Astrocyte of the spinal cord (primary cell): ENCODE measurements around the gene CERS1.

Experiments used
- DNase-seq: peaks from one replicate; pipeline ENCODE4 v3.0.0; 2011; ENCODE audit warnings: low read depth, low spot score
- H3K4me3 ChIP-seq: 2 replicates; pipeline ENCODE4 v1.5.1; 2011; ENCODE audit warnings: low read depth, mild to moderate bottlenecking, low read length, moderate library complexity
- CTCF ChIP-seq: IDR thresholded peaks from 2 replicates; pipeline ENCODE4 v1.5.1; 2012; ENCODE audit warnings: low read depth, mild to moderate bottlenecking, low read length, inconsistent platforms
- in situ Hi-C: cut with HindIII; loops from 2 replicates; pipeline ENCODE4 v1.10.0; 2017; ENCODE audit warnings: low sequenced_read_pairs

Gene CERS1

GRCh38 chr19:18928018-18928805 is 32.3 kb upstream of the CERS1 start:
- no peak for DNase-seq
- H3K4me3 ChIP-seq: no peak overlapping the region
- in situ Hi-C loops: no loop called here
- no peak for TF ChIP-seq CTCF

- no peak overlapping the region for H3K4me3 ChIP-seq
- no peak for DNase-seq
- no peak for TF ChIP-seq CTCF
- in situ Hi-C loops: no loop called here
Measured at GRCh38 chr19:18924684-18925213, 28.8 kb upstream of the CERS1 start.

GRCh38 chr19:18922228-18922985 is 26.4 kb upstream of the CERS1 start:
- in situ Hi-C loops: no loop called here
- no peak for TF ChIP-seq CTCF

GRCh38 chr19:18921593-18921992 is 25.6 kb upstream of the CERS1 start:
- in situ Hi-C loops: no loop called here
- no peak for DNase-seq
- TF ChIP-seq CTCF: no peak
- H3K4me3 ChIP-seq: no peak overlapping the region

More at GRCh38 chr19:18922228-18922985, 26.4 kb upstream of the CERS1 start:
- H3K4me3 ChIP-seq: no peak overlapping the region
- no peak for DNase-seq

- DNase-seq: no peak
- TF ChIP-seq CTCF: no peak
- in situ Hi-C loops: no loop called here
- H3K4me3 ChIP-seq: peak overlapping the region; percentile 83
Measured at GRCh38 chr19:18920400-18920799, 24.4 kb upstream of the CERS1 start.

- TF ChIP-seq CTCF: no peak
- in situ Hi-C loops: no loop called here
- H3K4me3 ChIP-seq: peak overlapping the region; percentile 83
- DNase-seq: no peak
Measured at GRCh38 chr19:18919900-18920214, 23.9 kb upstream of the CERS1 start.
